ENCODE data around the gene KIAA2012. TPM values are rescaled to one million over a fixed set of nuclear protein-coding genes. Genes with fewer than 3 reads are reported as not detected.
"Not testable (repeated sequence)": the region's sequence is repeated elsewhere in the genome, so short reads cannot be mapped to it uniquely, and the experiment has no call there.

The KIAA2012 gene
- polyA plus RNA-seq, 2 donors = not detected

DNA sequence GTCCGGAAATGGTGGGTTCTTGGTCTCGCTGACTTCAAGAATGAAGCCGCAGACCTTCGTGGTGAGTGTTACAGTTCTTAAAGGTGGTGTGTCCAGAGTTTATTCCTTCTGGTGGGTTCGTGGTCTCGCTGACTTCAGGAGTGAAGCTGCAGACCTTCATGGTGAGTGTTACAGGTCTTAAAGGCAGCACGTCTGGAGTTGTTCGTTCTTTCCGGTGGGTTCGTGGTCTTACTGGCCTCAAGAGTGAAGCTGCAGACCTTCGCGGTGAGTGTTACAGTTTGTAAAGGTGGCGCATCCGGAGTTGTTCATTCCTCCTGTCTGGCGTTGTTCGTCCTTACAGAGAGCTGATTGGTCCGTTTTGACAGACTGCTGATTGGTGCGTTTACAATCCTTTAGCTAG is 63.0 kb downstream of the KIAA2012 start:
- not testable (repeated sequence) for H3K36me3 ChIP-seq (ENCODE audit: control insufficient read depth in 2 of 2, insufficient read depth in 2 of 2, low read length in 1 of 2); H3K4me3 ChIP-seq (ENCODE audit: low read depth in 1 of 2, low read length in 2 of 2); H3K27me3 ChIP-seq (ENCODE audit: control insufficient read depth in 1 of 2, insufficient read depth in 2 of 2, low read length in 2 of 2); H3K27ac ChIP-seq (ENCODE audit: low read depth in 2 of 2, low read length in 1 of 2); H3K4me1 ChIP-seq (ENCODE audit: control insufficient read depth in 2 of 2, insufficient read depth in 2 of 2, low read length in 1 of 2); H3K9me3 ChIP-seq (ENCODE audit: control insufficient read depth in 2 of 2, insufficient read depth in 1 of 2, low read depth in 1 of 2, low read length in 1 of 2)
- WGBS, 2 donors = 88 to 89% methylated on average over 18 of the region's 18 CpGs

DNA sequence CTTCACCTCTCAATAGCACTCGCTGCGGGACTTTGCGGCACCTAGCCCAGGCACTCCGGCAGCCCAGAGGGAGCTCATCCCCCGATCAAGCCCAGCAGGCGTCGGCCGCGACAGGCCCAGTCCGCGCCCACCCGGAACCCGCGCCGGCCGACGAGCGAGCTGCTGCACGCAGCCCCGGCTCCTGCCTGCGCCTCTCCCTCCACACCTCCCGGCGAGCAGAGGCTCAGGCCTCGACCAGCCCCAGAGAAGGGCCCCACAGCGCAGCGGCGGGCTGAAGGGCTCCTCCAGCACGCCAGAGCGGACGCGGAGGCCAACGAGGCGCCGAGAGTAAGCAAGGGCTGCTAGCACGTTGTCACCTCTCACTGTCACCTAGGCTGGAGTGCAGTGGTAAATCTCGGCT is 63.5 kb downstream of the KIAA2012 start:
- Histone ChIP-seq H3K36me3 (ENCODE audit: control insufficient read depth in 2 of 2, insufficient read depth in 2 of 2, low read length in 1 of 2) (no peaks in the 10 kb centered on the region), H3K4me3 (ENCODE audit: low read depth in 1 of 2, low read length in 2 of 2) (no peak overlapping the region), H3K9me3 (ENCODE audit: control insufficient read depth in 2 of 2, insufficient read depth in 1 of 2, low read depth in 1 of 2, low read length in 1 of 2) (no peaks in the 10 kb centered on the region), H3K27ac (ENCODE audit: low read depth in 2 of 2, low read length in 1 of 2) (no peak overlapping the region), H3K27me3 (ENCODE audit: control insufficient read depth in 1 of 2, insufficient read depth in 2 of 2, low read length in 2 of 2) (no peaks in the 10 kb centered on the region), H3K4me1 (ENCODE audit: control insufficient read depth in 2 of 2, insufficient read depth in 2 of 2, low read length in 1 of 2) (peaks cover 0 to 2% of the 10 kb centered on the region in 2 donors)
- WGBS, 2 donors = 96% methylated on average over 36 of the region's 36 CpGs

DNA sequence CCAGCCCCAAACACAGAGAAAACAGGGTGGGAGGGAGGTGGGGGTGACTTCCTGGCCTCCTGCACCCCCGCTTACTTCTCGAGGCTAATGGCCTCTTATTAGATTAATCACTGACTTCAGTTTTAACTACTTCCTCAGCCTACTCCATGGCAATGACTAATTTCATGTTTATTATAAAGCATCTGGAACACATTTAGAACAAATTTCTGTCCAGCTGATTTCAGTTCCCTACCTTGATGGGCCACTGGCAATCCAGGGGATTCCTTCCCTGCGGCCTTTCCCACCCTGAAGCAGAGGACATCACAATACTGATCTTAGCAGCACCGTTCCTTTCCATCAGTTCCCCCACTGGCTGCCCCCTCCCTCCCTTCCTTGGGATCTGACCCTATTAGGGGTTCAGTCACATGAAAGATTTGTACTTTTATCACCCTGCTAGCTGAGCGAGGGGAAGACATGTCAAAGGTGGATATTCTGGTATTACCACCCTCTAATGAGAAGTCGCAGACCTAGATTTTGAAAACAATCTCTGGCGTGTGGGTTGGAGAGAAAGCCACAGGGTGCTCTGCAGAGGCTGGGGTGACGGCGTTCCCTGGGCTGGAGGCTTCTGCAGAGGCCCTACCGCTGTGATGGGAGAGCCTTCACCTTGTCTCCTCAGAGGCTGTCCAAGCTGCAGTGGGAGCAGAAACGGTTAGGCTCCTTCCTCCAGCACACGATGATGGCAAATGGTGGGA is 67.6 kb downstream of the KIAA2012 start:
- H3K9me3 ChIP-seq (ENCODE audit: control insufficient read depth in 2 of 2, insufficient read depth in 1 of 2, low read depth in 1 of 2, low read length in 1 of 2) = no peaks in the 10 kb centered on the region
- WGBS, 2 donors = 60 to 67% methylated on average over 12 of the region's 12 CpGs
- H3K4me3 ChIP-seq (ENCODE audit: low read depth in 1 of 2, low read length in 2 of 2) = no peak overlapping the region
- no peaks in the 10 kb centered on the region for H3K27me3 ChIP-seq (ENCODE audit: control insufficient read depth in 1 of 2, insufficient read depth in 2 of 2, low read length in 2 of 2)
- peaks cover 0 to 2% of the 10 kb centered on the region in 2 donors for H3K4me1 ChIP-seq (ENCODE audit: control insufficient read depth in 2 of 2, insufficient read depth in 2 of 2, low read length in 1 of 2)
- no peak overlapping the region for H3K27ac ChIP-seq (ENCODE audit: low read depth in 2 of 2, low read length in 1 of 2)
- H3K36me3 ChIP-seq (ENCODE audit: control insufficient read depth in 2 of 2, insufficient read depth in 2 of 2, low read length in 1 of 2) = no peaks in the 10 kb centered on the region

DNA sequence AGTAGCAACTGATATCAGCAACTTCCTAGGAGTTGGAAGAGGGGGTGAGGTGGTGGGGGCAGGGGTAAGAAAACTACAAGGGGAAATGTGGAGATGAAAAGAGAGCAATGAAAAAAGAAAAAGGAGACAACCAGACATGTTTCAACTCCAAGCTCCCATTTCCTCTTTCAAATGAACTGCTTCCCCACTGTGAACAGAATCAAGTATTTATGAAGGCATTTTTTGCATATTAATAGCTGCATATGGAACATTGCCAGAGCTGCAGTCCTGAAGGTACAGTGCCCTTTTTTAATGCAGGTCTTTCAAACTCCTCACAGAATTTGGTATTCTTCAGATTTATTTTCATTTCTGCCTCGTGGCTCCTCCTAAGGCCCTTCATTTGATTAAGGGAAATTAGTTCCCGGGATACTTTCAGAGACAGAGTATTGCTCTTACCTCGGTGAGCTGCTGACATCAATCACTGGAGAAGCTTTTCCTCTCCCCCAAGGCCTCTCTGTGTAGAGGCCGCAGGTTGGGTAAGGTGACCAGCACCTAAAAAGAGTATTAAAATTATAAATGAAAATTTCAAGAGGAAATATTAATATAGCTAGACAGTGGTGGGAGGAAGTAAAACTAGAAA is 68.4 kb downstream of the KIAA2012 start:
- 61 to 73% methylated on average over 4 of the region's 4 CpGs for WGBS, 2 donors
- no peak overlapping the region for H3K27ac ChIP-seq (ENCODE audit: low read depth in 2 of 2, low read length in 1 of 2)

DNA sequence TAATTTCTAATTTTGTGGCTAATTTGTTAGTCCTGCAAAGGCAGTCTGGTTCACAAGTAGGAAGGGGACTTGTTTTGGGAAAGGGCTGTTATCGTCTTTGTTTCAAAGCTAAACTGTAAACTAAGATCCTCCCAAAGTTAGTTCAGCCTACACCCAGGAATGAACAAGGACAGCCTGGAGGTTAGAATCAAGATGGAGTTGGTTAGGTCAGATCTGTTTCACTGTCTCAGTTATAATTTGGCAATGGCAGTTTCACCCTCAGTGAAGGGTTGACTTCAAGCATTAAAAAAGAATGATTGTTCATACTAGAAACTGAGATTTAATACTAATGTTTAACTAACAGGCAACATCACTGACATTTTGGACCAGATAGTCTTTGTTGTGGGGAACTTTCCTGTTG is 69.5 kb downstream of the KIAA2012 start:
- Histone ChIP-seq H3K4me3 (ENCODE audit: low read depth in 1 of 2, low read length in 2 of 2) (no peak overlapping the region), H3K27me3 (ENCODE audit: control insufficient read depth in 1 of 2, insufficient read depth in 2 of 2, low read length in 2 of 2) (no peaks in the 10 kb centered on the region), H3K9me3 (ENCODE audit: control insufficient read depth in 2 of 2, insufficient read depth in 1 of 2, low read depth in 1 of 2, low read length in 1 of 2) (no peaks in the 10 kb centered on the region), H3K27ac (ENCODE audit: low read depth in 2 of 2, low read length in 1 of 2) (no peak overlapping the region), H3K36me3 (ENCODE audit: control insufficient read depth in 2 of 2, insufficient read depth in 2 of 2, low read length in 1 of 2) (no peaks in the 10 kb centered on the region), H3K4me1 (ENCODE audit: control insufficient read depth in 2 of 2, insufficient read depth in 2 of 2, low read length in 1 of 2) (peaks cover 0 to 2% of the 10 kb centered on the region in 2 donors)
- WGBS, 2 donors = 92 to 96% methylated on average over 1 of the region's 1 CpG

More for the DNA sequence above, 68.4 kb downstream of the KIAA2012 start:
- Histone ChIP-seq H3K36me3 (ENCODE audit: control insufficient read depth in 2 of 2, insufficient read depth in 2 of 2, low read length in 1 of 2) (no peaks in the 10 kb centered on the region), H3K27me3 (ENCODE audit: control insufficient read depth in 1 of 2, insufficient read depth in 2 of 2, low read length in 2 of 2) (no peaks in the 10 kb centered on the region), H3K4me1 (ENCODE audit: control insufficient read depth in 2 of 2, insufficient read depth in 2 of 2, low read length in 1 of 2) (peaks cover 0 to 2% of the 10 kb centered on the region in 2 donors), H3K9me3 (ENCODE audit: control insufficient read depth in 2 of 2, insufficient read depth in 1 of 2, low read depth in 1 of 2, low read length in 1 of 2) (no peaks in the 10 kb centered on the region), H3K4me3 (ENCODE audit: low read depth in 1 of 2, low read length in 2 of 2) (no peak overlapping the region)

DNA sequence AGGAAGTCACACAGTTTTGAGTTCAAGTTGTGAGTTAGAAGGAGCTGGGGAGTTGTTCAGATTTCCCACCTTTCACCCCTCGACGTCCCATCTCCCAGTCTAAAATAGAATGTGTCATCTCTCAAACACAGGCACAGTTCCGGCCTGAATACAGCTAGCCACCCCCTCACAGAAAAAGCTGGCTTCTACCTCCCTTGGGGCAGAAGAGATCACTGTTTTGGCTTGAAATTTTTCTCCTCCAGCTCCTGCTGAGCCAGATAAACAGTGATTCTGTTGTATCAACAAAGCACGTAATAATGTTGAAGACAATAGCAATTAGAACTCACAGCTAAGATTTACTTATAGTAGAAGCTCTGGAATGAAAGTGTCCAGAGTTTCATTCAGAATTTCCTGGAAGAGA is 74.7 kb downstream of the KIAA2012 start:
- H3K4me1 ChIP-seq (ENCODE audit: control insufficient read depth in 2 of 2, insufficient read depth in 2 of 2, low read length in 1 of 2) = peaks cover 0 to 4% of the 10 kb centered on the region in 2 donors
- no peaks in the 10 kb centered on the region for H3K36me3 ChIP-seq (ENCODE audit: control insufficient read depth in 2 of 2, insufficient read depth in 2 of 2, low read length in 1 of 2)
- no peaks in the 10 kb centered on the region for H3K9me3 ChIP-seq (ENCODE audit: control insufficient read depth in 2 of 2, insufficient read depth in 1 of 2, low read depth in 1 of 2, low read length in 1 of 2)
- WGBS, 2 donors = 56 to 58% methylated on average over 4 of the region's 4 CpGs
- H3K27ac ChIP-seq (ENCODE audit: low read depth in 2 of 2, low read length in 1 of 2) = no peak overlapping the region
- no peaks in the 10 kb centered on the region for H3K27me3 ChIP-seq (ENCODE audit: control insufficient read depth in 1 of 2, insufficient read depth in 2 of 2, low read length in 2 of 2)
- no peak overlapping the region for H3K4me3 ChIP-seq (ENCODE audit: low read depth in 1 of 2, low read length in 2 of 2)

DNA sequence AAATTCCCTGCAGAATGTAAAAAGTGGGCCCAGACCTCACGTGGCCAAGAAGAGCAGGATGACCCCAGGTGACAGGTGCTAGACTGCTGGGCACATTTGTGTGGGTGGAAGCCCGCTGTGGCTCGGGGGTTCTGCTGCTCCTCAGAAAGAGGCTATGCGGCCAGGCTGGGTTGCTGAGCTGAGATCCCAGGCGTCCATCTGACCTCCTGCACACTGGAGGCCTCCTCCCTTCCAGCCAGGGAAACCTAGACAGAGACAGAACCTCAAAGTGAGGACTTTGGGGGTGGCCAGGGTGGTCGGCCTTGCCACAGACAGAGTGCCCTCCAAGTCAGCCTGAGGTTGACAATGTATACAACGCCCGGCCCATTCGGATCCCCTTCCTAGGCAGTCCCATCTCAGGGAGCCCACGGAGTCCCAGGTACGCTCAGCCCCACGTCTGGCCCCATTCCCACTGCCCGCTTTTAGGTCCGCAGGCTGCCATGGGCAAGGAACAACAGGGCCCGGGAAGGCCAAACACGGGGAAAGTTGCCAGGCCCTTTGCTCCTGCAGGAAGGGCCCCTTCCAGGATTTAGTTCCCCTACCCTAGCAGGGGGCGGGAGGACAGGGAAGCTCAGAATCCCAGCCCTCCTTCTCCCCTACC is 75.6 kb downstream of the KIAA2012 start:
- Histone ChIP-seq H3K4me1 (ENCODE audit: control insufficient read depth in 2 of 2, insufficient read depth in 2 of 2, low read length in 1 of 2) (peaks cover 0 to 4% of the 10 kb centered on the region in 2 donors), H3K27ac (ENCODE audit: low read depth in 2 of 2, low read length in 1 of 2) (no peak overlapping the region), H3K4me3 (ENCODE audit: low read depth in 1 of 2, low read length in 2 of 2) (no peak overlapping the region), H3K36me3 (ENCODE audit: control insufficient read depth in 2 of 2, insufficient read depth in 2 of 2, low read length in 1 of 2) (no peaks in the 10 kb centered on the region), H3K9me3 (ENCODE audit: control insufficient read depth in 2 of 2, insufficient read depth in 1 of 2, low read depth in 1 of 2, low read length in 1 of 2) (no peaks in the 10 kb centered on the region), H3K27me3 (ENCODE audit: control insufficient read depth in 1 of 2, insufficient read depth in 2 of 2, low read length in 2 of 2) (no peaks in the 10 kb centered on the region)
- WGBS, 2 donors = 83 to 87% methylated on average over 17 of the region's 17 CpGs

DNA sequence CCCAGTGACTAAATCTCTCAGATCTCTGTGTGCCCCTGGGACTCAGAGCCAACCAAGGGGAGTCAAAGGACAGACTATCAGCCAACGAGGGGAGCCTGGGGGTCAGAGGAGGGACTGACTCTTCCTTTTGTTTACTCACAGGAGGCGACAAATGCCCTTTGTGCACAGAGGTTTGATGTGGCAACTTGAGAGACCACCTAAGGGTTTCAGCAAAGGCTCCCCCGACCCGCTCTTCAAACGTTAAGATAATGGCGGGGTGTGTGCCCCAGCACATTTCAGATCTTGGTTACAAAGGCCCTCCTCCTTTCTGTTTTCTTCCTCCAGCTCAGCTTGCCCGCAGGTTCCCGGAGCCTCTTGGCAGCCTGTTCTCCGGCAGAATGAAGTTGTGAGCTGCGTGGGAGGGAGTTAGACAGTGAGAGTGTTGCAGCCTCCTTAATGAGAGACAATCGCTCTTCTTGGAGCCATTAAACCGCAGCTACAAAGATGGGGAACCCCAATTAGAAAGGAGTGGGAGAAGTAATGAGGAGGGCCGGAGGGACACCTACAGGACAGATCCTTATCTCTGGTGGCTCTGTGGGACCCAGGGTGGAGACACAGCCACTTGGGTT is 76.2 kb downstream of the KIAA2012 start:
- H3K4me3 ChIP-seq (ENCODE audit: low read depth in 1 of 2, low read length in 2 of 2) = no peak overlapping the region

DNA sequence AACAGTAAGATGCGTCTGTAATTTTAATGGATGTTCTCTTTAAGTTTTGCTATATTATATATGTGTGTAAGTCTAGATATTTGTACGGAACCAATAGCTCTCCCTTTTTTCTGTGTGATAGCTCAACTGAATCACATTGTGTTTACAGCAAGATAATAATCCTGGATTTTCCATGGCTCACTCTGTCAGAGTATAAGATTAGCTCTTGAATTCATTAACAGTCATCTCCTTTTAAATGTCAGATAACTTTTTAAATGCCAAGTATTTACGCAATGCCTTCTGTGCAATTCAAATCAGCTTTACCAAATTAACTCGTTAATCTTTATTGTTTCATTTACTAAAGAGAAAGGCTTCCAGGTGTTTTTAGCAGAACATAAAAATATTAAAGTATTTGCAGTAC is 76.9 kb downstream of the KIAA2012 start:
- no peaks in the 10 kb centered on the region for H3K9me3 ChIP-seq (ENCODE audit: control insufficient read depth in 2 of 2, insufficient read depth in 1 of 2, low read depth in 1 of 2, low read length in 1 of 2)
- H3K27me3 ChIP-seq (ENCODE audit: control insufficient read depth in 1 of 2, insufficient read depth in 2 of 2, low read length in 2 of 2) = no peaks in the 10 kb centered on the region
- no peak overlapping the region for H3K27ac ChIP-seq (ENCODE audit: low read depth in 2 of 2, low read length in 1 of 2)
- no peaks in the 10 kb centered on the region for H3K36me3 ChIP-seq (ENCODE audit: control insufficient read depth in 2 of 2, insufficient read depth in 2 of 2, low read length in 1 of 2)
- no peak overlapping the region for H3K4me3 ChIP-seq (ENCODE audit: low read depth in 1 of 2, low read length in 2 of 2)
- WGBS, 2 donors = 57 to 63% methylated on average over 4 of the region's 4 CpGs
- H3K4me1 ChIP-seq (ENCODE audit: control insufficient read depth in 2 of 2, insufficient read depth in 2 of 2, low read length in 1 of 2) = peaks cover 0 to 4% of the 10 kb centered on the region in 2 donors

More for the DNA sequence above, 76.2 kb downstream of the KIAA2012 start:
- WGBS, 2 donors = 34 to 39% methylated on average over 13 of the region's 13 CpGs
- peaks cover 0 to 4% of the 10 kb centered on the region in 2 donors for H3K4me1 ChIP-seq (ENCODE audit: control insufficient read depth in 2 of 2, insufficient read depth in 2 of 2, low read length in 1 of 2)
- H3K27me3 ChIP-seq (ENCODE audit: control insufficient read depth in 1 of 2, insufficient read depth in 2 of 2, low read length in 2 of 2) = no peaks in the 10 kb centered on the region
- no peaks in the 10 kb centered on the region for H3K36me3 ChIP-seq (ENCODE audit: control insufficient read depth in 2 of 2, insufficient read depth in 2 of 2, low read length in 1 of 2)
- no peaks in the 10 kb centered on the region for H3K9me3 ChIP-seq (ENCODE audit: control insufficient read depth in 2 of 2, insufficient read depth in 1 of 2, low read depth in 1 of 2, low read length in 1 of 2)
- H3K27ac ChIP-seq (ENCODE audit: low read depth in 2 of 2, low read length in 1 of 2) = peak overlapping the region; percentile 15 to 59

Measured in esophagus (tissue), 2 donors.